Right atrium auricular region (tissue), 2 donors: Measurements from ENCODE around the gene C6orf89. TPM values are rescaled to one million over a fixed set of nuclear protein-coding genes. Genes with fewer than 3 reads are reported as not detected.

Experiments
- DNase-seq: peaks from one replicate; pipeline ENCODE4 v3.0.0-alpha.2; 2019; ENCODE audit warnings: low spot score
- H3K27ac ChIP-seq, 2 donors: fragments of 200-600 bp; sonication (generic); 1 replicate in 1 of 2; 2 replicates in 1 of 2; pipeline ENCODE4 v1.5.1; 2016 to 2019
- H3K27me3 ChIP-seq, 2 donors: fragments of 200-600 bp; sonication (generic); one replicate each; pipeline versions ENCODE4 v1.5.1 to v1.6.0; 2017 to 2019
- H3K36me3 ChIP-seq: fragments of 200-600 bp; sonication (generic); one replicate; pipeline ENCODE4 v1.5.1; 2016
- H3K4me1 ChIP-seq, 2 donors: fragments of 200-600 bp; sonication (generic); one replicate each; pipeline versions ENCODE4 v1.5.1 to v1.6.0; 2017 to 2019
- H3K4me3 ChIP-seq, 2 donors: fragments of 200-600 bp; sonication (generic); 1 replicate in 1 of 2; 2 replicates in 1 of 2; pipeline ENCODE4 v1.5.1; 2017 to 2019; ENCODE audit warnings: mild to moderate bottlenecking in 1 of 2, moderate library complexity in 1 of 2
- H3K9me3 ChIP-seq, 2 donors: fragments of 200-600 bp; sonication (generic); one replicate each; pipeline ENCODE4 v1.5.1; 2019
- total RNA-seq, 2 donors: library from RNA; depleted of rRNA; stranded (reverse); fragments of >200 nt; gene quantifications; one replicate each; pipeline ENCODE4 v1.1.0, GENCODE V29; 2016
- TF ChIP-seq, protein P1 (sequence below), 2 donors: fragments of 200-600 bp; sonication (generic); IDR thresholded peaks; one replicate each; pipeline ENCODE4 v1.5.1; 2019; ENCODE audit warnings: antibody characterized with exemption in 2 of 2

C6orf89 gene
- total RNA-seq, 2 donors from 2014 or later: 55.0 to 59.5 TPM

DNA sequence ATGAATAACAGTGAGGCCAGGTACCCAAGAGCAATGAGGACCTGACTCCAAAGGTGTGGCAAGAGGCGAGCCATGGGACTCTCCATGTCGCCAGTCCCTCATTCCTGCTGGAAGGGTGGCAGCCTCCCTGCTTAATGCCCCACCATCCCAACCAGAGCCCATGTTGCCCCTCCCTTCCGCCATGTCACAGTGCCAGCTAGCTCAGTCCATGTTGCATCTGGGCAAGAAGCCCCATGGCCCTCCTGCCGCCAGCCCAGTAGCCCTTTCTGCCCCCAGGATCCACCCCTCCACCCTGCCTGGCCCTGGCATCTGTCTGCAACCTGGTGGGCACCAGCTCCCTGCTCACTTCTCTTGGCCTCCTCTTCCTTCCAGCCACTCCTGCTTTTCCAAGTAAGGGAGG lies 40.5 kb upstream of the C6orf89 start:
- no peak for DNase-seq
- Histone ChIP-seq H3K27me3 (no peaks in the 10 kb centered on the region), H3K27ac (peak overlapping the region; percentile 85 to 91), H3K4me1 (peaks cover 0 to 70% of the 10 kb centered on the region in 2 donors), H3K36me3 (peaks cover 13% of the 10 kb centered on the region), H3K4me3 (peak overlapping the region in 1 of 2 donors; percentile 2), H3K9me3 (no peaks in the 10 kb centered on the region)
- TF ChIP-seq, protein P1, sequence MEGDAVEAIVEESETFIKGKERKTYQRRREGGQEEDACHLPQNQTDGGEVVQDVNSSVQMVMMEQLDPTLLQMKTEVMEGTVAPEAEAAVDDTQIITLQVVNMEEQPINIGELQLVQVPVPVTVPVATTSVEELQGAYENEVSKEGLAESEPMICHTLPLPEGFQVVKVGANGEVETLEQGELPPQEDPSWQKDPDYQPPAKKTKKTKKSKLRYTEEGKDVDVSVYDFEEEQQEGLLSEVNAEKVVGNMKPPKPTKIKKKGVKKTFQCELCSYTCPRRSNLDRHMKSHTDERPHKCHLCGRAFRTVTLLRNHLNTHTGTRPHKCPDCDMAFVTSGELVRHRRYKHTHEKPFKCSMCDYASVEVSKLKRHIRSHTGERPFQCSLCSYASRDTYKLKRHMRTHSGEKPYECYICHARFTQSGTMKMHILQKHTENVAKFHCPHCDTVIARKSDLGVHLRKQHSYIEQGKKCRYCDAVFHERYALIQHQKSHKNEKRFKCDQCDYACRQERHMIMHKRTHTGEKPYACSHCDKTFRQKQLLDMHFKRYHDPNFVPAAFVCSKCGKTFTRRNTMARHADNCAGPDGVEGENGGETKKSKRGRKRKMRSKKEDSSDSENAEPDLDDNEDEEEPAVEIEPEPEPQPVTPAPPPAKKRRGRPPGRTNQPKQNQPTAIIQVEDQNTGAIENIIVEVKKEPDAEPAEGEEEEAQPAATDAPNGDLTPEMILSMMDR (IDR thresholded peaks at IDR 0.05): no peak

DNA sequence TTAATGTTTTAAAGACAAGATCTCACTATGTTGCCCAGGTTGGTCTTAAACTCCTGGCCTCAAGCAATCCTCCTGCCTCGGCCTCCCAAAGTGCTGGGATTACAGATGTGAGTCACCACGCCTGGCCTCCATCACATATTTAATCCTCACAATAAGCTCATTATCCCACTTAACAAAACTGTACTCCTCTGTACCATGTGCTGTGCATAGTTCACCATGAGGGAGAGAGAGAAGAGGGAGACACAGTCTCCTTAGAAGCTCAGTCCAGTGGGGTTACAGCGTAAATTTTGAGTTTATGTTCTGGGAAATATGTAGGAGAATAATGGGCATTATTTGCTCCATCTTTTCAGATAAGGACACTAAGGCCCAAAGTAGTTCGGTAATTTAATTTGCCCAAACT lies 38.6 kb upstream of the C6orf89 start:
- H3K27ac ChIP-seq: peak overlapping the region; percentile 81 to 91

GRCh38 chr6:36847991-36848390 lies 37.8 kb upstream of the C6orf89 start:
- Histone ChIP-seq H3K36me3 (no peaks in the 10 kb centered on the region), H3K4me3 (peak overlapping the region in 1 of 2 donors; percentile 35), H3K9me3 (no peaks in the 10 kb centered on the region), H3K27ac (peak overlapping the region; percentile 81 to 91), H3K27me3 (no peaks in the 10 kb centered on the region), H3K4me1 (peaks cover 0 to 76% of the 10 kb centered on the region in 2 donors)
- DNase-seq: no peak
- TF ChIP-seq, protein P1 (IDR thresholded peaks at IDR 0.05): no peak

More for the DNA sequence above, 38.6 kb upstream of the C6orf89 start:
- H3K4me1 ChIP-seq: peaks cover 0 to 69% of the 10 kb centered on the region in 2 donors
- H3K4me3 ChIP-seq: peak overlapping the region in 1 of 2 donors; percentile 35
- TF ChIP-seq, protein P1 (IDR thresholded peaks at IDR 0.05): no peak
- H3K27me3 ChIP-seq: no peaks in the 10 kb centered on the region
- H3K9me3 ChIP-seq: no peaks in the 10 kb centered on the region
- DNase-seq: no peak
- no peaks in the 10 kb centered on the region for H3K36me3 ChIP-seq

- no peaks in the 10 kb centered on the region for H3K9me3 ChIP-seq
- TF ChIP-seq, protein P1 (IDR thresholded peaks at IDR 0.05): no peak
- H3K27me3 ChIP-seq: no peaks in the 10 kb centered on the region
- peaks cover 0 to 77% of the 10 kb centered on the region in 2 donors for H3K4me1 ChIP-seq
- H3K4me3 ChIP-seq: peak overlapping the region; percentile 24 to 35
- H3K36me3 ChIP-seq: no peaks in the 10 kb centered on the region
- peak overlapping the region; percentile 81 to 91 for H3K27ac ChIP-seq
- DNase-seq: no peak
These were observed 36.9 kb upstream of the C6orf89 start for GRCh38 chr6:36848658-36849441.

- Histone ChIP-seq H3K27ac (peak overlapping the region; percentile 81 to 91), H3K9me3 (no peaks in the 10 kb centered on the region), H3K4me1 (peaks cover 0 to 75% of the 10 kb centered on the region in 2 donors), H3K36me3 (peaks cover 4% of the 10 kb centered on the region), H3K4me3 (no peak overlapping the region), H3K27me3 (no peaks in the 10 kb centered on the region)
- TF ChIP-seq, protein P1 (IDR thresholded peaks at IDR 0.05): no peak
- DNase-seq: no peak
These were observed 35.7 kb upstream of the C6orf89 start for GRCh38 chr6:36850021-36850420.
